PC-9 (cell line): ENCODE data around the gene SHC1.

Experiments
- CTCF ChIP-seq: fragments of 200-600 bp; sonication (generic); conservative IDR thresholded peaks from 2 replicates; pipeline ENCODE4 v1.6.1; 2017; ENCODE audit warnings: mixed run types, antibody characterized with exemption, mild to moderate bottlenecking, moderate library complexity
- EZH2 ChIP-seq: fragments of 200-600 bp; sonication (generic); IDR thresholded peaks from 2 replicates; pipeline ENCODE4 v1.8.0; 2017; ENCODE audit warnings: antibody characterized with exemption, low read depth

- TF ChIP-seq EZH2 (no peak), CTCF (no peak)
Measured at GRCh38 chr1:155013632-155014031, 43.1 kb upstream of the SHC1 start.
